ENCODE data around the gene TRMO. TPM values are rescaled to one million over a fixed set of nuclear protein-coding genes. Genes with fewer than 3 reads are reported as not detected.
A peak's percentile ranks its signal among the peaks of the same experiment; 100 is the strongest.

TRMO gene
- total and polyA plus RNA-seq, 2 donors (not counting 1 experiment from before 2014, with no cell fraction given): 12.9 to 15.8 TPM

- Histone ChIP-seq H3K9ac (ENCODE audit: insufficient read depth, low read length) (no peak overlapping the region), H4K20me1 (ENCODE audit: control insufficient read depth, extremely low read depth, insufficient read depth, low read length) (no peaks in the 10 kb centered on the region), H3K4me2 (ENCODE audit: extremely low read depth, insufficient read depth, low read length) (no peak overlapping the region), H2AFZ (ENCODE audit: low read length) (no peak overlapping the region), H3K27ac (ENCODE audit: insufficient read depth, low read length) (no peak overlapping the region), H3K27me3 (ENCODE audit: control insufficient read depth, insufficient read depth, low read length) (no peaks in the 10 kb centered on the region), H3K36me3 (ENCODE audit: control insufficient read depth, insufficient read depth, low read length) (no peaks in the 10 kb centered on the region), H3K4me3 (replicated peaks in 1 of 4; ENCODE audit: control extremely low read depth in 1 of 4, insufficient read depth in 1 of 4, low read depth in 3 of 4, low read length in 4 of 4) (no peak overlapping the region), H3K79me2 (ENCODE audit: control insufficient read depth, insufficient read depth, low read length) (no peaks in the 10 kb centered on the region), H3K4me1 (ENCODE audit: control insufficient read depth, extremely low read depth, insufficient read depth, low read length) (peaks cover 3% of the 10 kb centered on the region), H3K9me3 (ENCODE audit: control insufficient read depth, insufficient read depth, low read depth, low read length) (no peaks in the 10 kb centered on the region)
- DNase-seq (ENCODE audit: low read depth in 2 of 2): no peak
- TF ChIP-seq, protein P1, sequence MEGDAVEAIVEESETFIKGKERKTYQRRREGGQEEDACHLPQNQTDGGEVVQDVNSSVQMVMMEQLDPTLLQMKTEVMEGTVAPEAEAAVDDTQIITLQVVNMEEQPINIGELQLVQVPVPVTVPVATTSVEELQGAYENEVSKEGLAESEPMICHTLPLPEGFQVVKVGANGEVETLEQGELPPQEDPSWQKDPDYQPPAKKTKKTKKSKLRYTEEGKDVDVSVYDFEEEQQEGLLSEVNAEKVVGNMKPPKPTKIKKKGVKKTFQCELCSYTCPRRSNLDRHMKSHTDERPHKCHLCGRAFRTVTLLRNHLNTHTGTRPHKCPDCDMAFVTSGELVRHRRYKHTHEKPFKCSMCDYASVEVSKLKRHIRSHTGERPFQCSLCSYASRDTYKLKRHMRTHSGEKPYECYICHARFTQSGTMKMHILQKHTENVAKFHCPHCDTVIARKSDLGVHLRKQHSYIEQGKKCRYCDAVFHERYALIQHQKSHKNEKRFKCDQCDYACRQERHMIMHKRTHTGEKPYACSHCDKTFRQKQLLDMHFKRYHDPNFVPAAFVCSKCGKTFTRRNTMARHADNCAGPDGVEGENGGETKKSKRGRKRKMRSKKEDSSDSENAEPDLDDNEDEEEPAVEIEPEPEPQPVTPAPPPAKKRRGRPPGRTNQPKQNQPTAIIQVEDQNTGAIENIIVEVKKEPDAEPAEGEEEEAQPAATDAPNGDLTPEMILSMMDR (conservative IDR thresholded peaks at IDR 0.05 in 1 of 2, IDR thresholded peaks at IDR 0.05 in 1 of 2; ENCODE audit: low read depth in 1 of 2, low read length in 2 of 2): no peak
- no peak for TF ChIP-seq EZH2 (IDR thresholded peaks at IDR 0.05; ENCODE audit: low read length, missing control alignments)
Observed at GRCh38 chr9:97959585-97959984, 37.3 kb upstream of the TRMO start.

- Histone ChIP-seq H3K79me2 (ENCODE audit: control insufficient read depth, insufficient read depth, low read length) (no peaks in the 10 kb centered on the region), H3K4me1 (ENCODE audit: control insufficient read depth, extremely low read depth, insufficient read depth, low read length) (peaks cover 3% of the 10 kb centered on the region), H3K27ac (ENCODE audit: insufficient read depth, low read length) (no peak overlapping the region), H3K4me3 (replicated peaks in 1 of 4; ENCODE audit: control extremely low read depth in 1 of 4, insufficient read depth in 1 of 4, low read depth in 3 of 4, low read length in 4 of 4) (no peak overlapping the region), H3K27me3 (ENCODE audit: control insufficient read depth, insufficient read depth, low read length) (no peaks in the 10 kb centered on the region), H4K20me1 (ENCODE audit: control insufficient read depth, extremely low read depth, insufficient read depth, low read length) (no peaks in the 10 kb centered on the region), H2AFZ (ENCODE audit: low read length) (peak overlapping the region; percentile 34), H3K9me3 (ENCODE audit: control insufficient read depth, insufficient read depth, low read depth, low read length) (no peaks in the 10 kb centered on the region), H3K4me2 (ENCODE audit: extremely low read depth, insufficient read depth, low read length) (no peak overlapping the region), H3K9ac (ENCODE audit: insufficient read depth, low read length) (no peak overlapping the region), H3K36me3 (ENCODE audit: control insufficient read depth, insufficient read depth, low read length) (no peaks in the 10 kb centered on the region)
- peak; percentile 52 to 74 for DNase-seq (ENCODE audit: low read depth in 2 of 2)
- no peak for TF ChIP-seq EZH2 (IDR thresholded peaks at IDR 0.05; ENCODE audit: low read length, missing control alignments)
- TF ChIP-seq, protein P1 (conservative IDR thresholded peaks at IDR 0.05 in 1 of 2, IDR thresholded peaks at IDR 0.05 in 1 of 2; ENCODE audit: low read depth in 1 of 2, low read length in 2 of 2): no peak
Observed at GRCh38 chr9:97958812-97959511, 36.7 kb upstream of the TRMO start.

- Histone ChIP-seq H3K9ac (ENCODE audit: insufficient read depth, low read length) (no peak overlapping the region), H3K4me3 (replicated peaks in 1 of 4; ENCODE audit: control extremely low read depth in 1 of 4, insufficient read depth in 1 of 4, low read depth in 3 of 4, low read length in 4 of 4) (no peak overlapping the region), H3K79me2 (ENCODE audit: control insufficient read depth, insufficient read depth, low read length) (no peaks in the 10 kb centered on the region), H3K4me2 (ENCODE audit: extremely low read depth, insufficient read depth, low read length) (no peak overlapping the region), H2AFZ (ENCODE audit: low read length) (no peak overlapping the region), H3K27ac (ENCODE audit: insufficient read depth, low read length) (no peak overlapping the region), H3K9me3 (ENCODE audit: control insufficient read depth, insufficient read depth, low read depth, low read length) (no peaks in the 10 kb centered on the region), H3K36me3 (ENCODE audit: control insufficient read depth, insufficient read depth, low read length) (no peaks in the 10 kb centered on the region), H3K27me3 (ENCODE audit: control insufficient read depth, insufficient read depth, low read length) (no peaks in the 10 kb centered on the region), H3K4me1 (ENCODE audit: control insufficient read depth, extremely low read depth, insufficient read depth, low read length) (peaks cover 3% of the 10 kb centered on the region), H4K20me1 (ENCODE audit: control insufficient read depth, extremely low read depth, insufficient read depth, low read length) (no peaks in the 10 kb centered on the region)
- no peak for DNase-seq (ENCODE audit: low read depth in 2 of 2)
- TF ChIP-seq, protein P1 (conservative IDR thresholded peaks at IDR 0.05 in 1 of 2, IDR thresholded peaks at IDR 0.05 in 1 of 2; ENCODE audit: low read depth in 1 of 2, low read length in 2 of 2): no peak
Observed at GRCh38 chr9:97956331-97956730, 34.0 kb upstream of the TRMO start.
